HG02571 (cell line): ENCODE measurements around the gene SLC9A2.

Experiments used
- ATAC-seq: cut with Tn5 transposase; IDR thresholded peaks from one replicate; pipeline ENCODE4 v1.9.1; 2021; ENCODE audit warnings: mild to moderate bottlenecking, moderate library complexity; ENCODE audit not compliant: unreplicated experiment

The SLC9A2 gene, protein sequence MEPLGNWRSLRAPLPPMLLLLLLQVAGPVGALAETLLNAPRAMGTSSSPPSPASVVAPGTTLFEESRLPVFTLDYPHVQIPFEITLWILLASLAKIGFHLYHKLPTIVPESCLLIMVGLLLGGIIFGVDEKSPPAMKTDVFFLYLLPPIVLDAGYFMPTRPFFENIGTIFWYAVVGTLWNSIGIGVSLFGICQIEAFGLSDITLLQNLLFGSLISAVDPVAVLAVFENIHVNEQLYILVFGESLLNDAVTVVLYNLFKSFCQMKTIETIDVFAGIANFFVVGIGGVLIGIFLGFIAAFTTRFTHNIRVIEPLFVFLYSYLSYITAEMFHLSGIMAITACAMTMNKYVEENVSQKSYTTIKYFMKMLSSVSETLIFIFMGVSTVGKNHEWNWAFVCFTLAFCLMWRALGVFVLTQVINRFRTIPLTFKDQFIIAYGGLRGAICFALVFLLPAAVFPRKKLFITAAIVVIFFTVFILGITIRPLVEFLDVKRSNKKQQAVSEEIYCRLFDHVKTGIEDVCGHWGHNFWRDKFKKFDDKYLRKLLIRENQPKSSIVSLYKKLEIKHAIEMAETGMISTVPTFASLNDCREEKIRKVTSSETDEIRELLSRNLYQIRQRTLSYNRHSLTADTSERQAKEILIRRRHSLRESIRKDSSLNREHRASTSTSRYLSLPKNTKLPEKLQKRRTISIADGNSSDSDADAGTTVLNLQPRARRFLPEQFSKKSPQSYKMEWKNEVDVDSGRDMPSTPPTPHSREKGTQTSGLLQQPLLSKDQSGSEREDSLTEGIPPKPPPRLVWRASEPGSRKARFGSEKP

DNA sequence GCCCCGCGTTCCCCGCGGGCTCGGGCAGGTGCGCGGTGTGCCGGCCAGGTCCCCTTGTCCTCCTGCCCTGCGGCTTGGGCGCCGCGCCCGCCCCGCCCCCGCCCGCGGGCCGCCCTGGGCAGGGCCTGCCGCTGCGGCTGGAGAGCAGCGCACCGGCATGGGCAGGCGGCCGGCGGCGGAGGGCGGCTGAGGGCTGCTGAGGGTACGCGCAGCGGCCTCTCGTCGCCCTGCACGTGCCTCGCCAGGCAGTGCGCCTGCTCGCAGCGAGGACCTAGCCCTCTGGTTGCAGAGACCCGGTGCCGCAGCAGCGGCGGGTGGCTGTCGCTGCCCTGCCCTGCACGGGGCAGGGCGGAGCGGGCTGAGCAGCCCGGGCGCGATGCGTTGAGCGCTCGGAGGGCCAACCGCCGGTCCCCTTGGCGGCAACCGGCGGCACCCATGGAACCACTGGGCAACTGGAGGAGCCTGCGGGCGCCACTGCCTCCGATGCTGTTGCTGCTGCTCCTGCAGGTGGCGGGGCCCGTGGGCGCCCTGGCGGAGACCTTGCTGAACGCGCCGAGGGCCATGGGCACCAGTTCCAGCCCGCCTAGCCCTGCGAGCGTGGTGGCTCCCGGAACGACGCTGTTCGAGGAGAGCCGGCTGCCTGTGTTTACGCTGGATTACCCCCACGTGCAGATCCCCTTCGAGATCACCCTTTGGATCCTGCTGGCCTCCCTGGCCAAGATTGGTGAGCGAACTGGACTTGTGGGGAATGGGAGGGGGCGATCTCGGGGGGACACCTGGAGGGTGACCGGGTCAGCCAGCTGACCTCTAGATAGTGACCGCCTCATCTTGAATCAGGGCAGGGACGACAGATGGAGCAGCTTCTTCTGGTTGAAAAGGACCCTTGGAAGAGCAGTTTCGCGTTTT lies at the start of gene SLC9A2:
SLC9A2 (plus strand) TSS at position 140 of the 906 bp plus-strand sequence; CDS start at position 436, 296 bp downstream.
- no peak for ATAC-seq

DNA sequence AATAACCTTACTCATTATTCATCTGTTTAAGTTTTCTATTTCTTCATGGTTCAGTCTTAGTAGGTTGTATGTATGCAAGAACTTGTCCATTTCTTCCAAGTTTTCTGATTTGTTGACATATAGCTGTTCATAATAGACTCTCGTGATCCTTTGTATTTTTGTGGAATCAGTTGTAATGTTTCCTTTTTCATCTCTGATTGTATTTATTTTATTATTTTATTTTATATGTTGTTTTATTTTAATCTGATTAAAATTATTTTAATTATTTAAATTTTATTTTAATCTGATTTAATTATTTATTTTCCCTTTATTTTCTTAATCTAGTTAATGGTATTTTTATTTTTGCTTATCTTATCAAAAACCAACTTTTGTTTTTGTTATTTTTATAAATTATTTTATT lies 43.5 kb upstream of the SLC9A2 start:
- no peak for ATAC-seq

DNA sequence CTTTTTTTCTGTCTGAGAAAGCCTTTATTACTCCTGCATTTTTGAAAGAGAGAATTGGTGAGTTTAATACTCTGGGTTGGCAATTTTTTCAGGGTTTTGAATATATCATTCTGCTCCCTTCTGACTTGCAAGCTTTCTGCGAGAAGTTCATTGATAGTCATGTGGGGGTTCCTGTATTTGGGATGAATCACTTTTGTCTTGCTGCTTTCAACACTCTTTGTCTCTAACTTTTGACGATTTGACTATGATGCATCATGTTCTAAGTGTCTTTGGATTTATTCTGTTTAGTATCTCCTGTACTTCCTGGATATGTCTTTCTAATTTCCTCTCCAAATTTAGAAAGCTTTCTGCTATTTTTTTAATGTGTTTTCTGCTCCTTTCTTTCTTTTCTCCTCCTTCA lies 41.0 kb upstream of the SLC9A2 start:
- ATAC-seq, result no peak

DNA sequence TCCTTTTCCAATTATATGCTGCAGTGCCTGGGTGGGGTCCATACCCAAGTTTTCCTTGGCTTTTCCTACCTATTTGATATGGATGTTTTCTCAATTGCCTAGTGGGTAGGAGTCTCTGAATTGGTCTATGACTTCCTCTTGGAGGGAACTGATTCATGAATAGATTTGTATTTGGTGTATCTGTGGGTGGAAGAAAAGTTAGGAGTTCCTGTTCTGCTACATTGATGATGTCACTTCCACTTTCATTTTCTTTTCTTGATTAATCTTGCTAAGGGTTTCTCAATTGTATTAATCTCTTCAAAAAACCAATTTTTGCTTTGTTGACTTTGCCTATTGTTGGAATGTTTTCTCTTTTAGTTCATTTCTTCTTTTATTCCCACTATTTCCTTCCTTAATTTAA lies 37.4 kb upstream of the SLC9A2 start:
- no peak for ATAC-seq

DNA sequence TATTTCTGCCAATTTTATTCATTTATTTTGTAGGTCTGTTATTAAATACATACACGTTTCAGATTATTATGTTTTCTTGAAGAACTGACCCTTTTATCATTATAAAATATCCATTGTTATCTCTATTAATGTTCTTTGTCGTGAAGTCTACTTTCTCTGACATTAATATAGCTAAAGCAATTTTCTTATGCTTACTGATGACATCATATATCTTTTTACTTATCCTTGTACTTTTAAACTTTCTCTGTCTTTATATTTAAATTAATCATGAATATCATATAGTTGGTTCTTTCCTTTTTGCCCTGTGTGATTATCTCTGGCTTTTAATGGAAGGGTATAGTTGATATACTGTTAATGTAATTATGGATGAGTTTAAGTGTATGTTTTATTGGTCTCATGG lies 36.5 kb upstream of the SLC9A2 start:
- ATAC-seq, result no peak

DNA sequence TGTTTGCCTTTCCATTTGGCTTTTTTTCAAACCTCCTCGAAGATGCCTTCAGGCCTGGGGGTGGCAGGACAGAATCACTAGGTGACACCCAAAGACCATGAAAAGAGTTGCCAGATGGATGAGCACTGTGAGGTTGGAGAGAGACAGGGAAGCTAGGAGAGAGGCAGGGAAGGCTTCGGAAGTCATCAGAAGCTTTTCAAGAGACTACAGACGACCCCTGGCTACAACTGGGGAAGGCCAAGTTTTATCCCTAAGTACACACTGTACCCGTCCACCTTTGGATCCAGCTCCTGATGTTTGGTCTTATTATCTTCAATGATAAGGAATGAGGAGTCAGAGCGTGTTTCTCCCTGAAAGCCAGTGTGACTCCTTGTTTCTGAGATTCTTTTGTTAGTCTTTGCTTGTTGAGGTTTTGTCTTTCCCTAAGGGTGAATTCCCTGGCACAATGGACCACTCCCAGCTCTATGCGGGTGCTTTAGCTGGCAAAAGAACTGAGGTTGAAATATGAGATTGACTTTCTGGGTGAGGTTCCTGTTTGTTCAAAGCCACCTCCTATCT lies 33.4 kb upstream of the SLC9A2 start:
- ATAC-seq, result no peak

DNA sequence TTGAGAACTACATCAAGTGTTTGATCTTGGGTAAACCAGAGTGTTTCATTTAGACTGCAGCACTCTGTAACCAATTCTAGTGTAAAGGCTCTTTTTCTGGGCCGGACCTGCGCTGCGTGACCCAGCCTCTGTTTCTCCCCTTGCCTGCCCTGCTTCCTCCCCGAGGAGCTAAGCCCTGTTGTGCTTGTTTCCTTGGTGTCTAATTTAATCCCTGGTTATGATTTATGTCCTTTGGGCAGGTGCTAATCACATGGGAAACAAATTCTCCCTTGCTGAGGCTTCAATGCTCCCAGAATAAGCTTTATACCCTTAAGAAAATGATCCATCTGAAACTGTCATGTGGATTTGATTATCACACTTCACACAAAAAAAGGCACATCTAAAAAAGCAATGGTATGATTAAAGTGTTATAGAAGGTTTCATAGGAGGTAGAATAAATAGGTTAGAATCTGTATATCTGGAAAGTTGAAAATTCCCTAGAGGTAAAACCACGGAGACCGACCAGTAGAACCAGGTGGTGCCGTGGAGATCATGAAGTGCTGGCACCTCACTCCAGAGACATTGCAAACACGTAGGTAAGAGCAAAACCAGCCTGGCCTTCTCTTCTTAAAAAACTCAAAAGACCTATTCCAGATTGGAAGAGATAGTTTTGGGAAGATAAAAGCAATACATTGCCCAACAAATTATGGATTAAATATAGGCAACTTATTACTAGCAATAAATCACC lies 31.0 kb upstream of the SLC9A2 start:
- ATAC-seq, result no peak

DNA sequence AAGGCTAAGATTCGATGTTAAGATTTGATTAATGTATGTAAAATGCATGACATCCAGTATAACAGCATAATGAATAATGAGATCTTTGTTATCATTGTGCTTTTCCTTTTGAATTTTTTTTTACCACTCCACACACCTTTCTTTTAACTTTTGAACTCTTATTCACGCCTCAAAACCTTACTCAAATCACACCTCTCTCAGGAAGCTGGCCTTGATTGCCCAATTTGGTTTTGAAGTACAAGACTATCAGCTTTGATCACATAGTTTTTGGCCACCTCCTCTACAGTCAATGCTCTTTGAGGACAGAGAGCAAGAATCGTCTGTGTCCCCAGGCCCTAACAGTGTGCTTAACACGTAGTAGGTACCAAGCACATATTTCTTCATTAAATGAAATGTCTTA lies 29.9 kb upstream of the SLC9A2 start:
- no peak for ATAC-seq

DNA sequence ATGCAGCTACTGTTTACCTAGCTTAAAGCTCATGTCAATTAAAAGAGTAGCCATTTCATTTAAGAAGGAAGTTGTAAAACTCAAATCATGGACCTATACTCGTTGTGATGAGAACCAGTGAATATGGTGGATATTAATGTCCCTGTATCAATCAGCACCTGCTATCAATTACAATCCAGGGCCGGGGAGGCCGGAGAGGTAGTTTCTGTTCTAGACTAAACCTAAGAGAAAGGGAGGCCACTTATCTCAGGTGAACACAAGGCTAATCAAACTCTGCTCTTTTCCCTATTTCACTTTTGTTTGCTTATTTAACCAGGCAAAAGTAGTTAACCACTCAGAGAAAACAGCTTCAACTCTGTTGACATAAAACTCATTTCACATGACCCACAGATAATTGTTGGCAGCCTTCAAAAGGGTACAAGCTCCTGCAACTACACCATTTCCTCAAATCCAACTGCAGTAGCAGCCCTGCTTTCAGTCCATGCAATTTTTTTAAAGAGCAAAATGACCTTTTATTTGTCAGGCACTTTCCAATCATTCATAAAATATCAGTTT lies 27.8 kb upstream of the SLC9A2 start:
- ATAC-seq, result no peak

DNA sequence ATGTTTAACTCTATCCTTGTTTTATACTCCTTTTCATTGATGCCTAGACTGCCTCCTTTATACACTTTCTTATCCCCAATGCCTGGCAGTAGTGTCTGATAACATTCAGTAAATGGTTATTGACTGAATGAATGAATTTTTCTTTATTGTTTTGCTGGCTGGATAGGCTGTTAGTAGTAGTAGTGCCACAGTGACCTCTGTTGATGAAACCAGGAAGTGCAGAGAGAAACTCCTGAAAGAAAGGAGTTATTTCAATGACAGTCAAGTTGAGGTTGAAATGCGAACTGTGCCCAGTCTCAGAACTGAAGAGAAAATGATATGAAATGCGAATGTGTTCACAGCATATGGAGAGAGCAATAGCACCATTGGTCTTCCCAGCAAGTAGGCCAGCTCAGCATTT lies 26.8 kb upstream of the SLC9A2 start:
- no peak for ATAC-seq

DNA sequence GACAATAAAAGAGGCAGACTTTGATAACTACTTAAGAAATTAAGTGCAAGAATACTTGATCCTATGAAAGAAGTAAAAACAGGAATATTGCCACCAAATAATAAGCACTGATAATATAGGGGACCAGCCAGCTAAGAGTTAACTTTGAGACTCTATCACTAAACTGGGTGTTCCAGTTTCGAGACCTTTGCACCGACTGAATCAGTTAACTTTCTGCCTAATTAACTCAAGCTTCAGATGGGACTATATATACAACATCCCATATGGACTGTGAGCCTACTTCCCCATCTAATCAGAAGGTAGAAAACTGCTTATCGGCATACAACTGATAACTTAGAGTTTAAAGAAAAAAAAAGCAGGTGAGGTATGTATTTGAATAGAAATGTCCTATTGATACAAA lies 25.8 kb upstream of the SLC9A2 start:
- no peak for ATAC-seq

DNA sequence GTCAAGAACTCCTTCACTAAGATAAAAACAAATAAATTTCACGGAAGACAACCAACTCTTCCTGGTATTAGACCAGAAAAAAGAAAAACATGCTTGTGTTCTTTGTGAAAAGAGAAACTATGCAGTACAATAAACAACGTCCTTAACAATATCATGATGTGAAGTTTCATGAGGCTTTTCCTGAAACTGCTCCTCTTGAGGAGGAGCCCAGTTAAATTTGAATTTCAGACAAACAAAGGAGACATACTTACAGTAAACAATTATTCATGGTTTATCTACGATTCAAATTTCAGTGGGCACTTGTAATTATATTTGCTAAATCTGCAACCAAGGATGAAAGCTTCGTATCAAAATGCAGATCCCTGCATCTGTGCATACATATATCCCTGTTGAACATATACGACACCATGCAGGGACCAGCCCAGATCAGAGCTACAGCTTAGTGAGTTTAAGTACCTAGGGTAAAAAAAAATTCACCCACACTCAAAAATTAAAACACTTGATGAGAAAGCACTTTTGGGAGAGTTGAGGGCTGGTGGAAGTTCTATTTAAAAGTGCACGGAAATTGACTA lies 24.8 kb upstream of the SLC9A2 start:
- no peak for ATAC-seq

DNA sequence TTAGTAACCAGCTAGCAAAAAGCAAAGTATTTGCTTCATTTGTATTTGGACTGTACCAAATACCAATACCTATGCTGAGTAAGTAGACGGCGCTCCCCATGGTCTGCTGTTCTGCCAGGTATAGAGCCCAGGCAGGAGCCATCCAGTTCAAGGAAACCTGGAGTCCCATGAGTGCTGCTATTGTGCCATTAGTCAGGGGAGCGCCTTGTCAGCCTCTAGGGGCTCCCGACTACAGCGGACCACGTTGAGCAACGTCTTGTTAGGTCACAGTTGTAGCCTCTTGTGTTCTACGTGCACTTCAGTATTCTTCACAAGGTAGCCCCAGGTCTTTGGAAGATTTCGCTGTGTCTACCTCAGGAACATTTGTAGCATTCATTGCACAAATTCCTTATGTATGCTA lies 21.6 kb upstream of the SLC9A2 start:
- ATAC-seq, result no peak

DNA sequence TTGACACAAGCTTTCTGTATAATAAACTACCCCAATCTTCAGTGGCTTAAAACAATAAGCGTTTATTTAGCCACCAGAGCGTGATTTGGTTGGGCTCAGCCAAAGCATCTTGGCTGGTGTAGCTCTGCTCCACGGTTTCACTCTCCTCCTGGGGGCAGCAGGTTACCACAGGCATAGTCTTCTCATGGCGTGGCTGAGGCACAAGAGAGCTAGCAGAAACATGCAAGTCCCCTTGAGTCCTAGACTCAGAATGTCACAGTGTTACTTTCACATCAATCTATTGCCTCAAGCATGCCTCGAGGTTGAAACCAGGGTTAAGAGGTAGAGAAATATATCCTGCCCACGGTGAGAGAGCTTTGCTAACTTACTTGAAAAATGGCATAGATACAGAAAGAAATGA lies 19.9 kb upstream of the SLC9A2 start:
- no peak for ATAC-seq

DNA sequence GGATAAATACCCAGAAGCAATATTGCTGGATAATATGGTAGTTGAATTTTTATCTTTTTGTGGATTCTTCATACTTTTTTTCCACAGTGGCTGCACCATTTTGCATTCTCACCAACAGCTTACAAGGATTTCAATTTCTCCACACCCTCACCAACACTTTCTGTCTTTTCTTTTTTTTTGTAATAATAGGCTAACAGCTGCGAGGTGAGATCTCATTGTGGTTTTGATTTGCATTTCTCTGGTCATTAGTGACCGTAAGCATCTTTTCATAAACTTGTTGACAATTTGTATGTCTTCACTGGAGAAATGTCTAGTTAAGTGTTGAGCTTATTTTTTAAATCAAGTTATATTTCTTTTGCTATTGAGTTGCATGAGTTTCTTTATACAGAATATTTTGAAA lies 17.6 kb upstream of the SLC9A2 start:
- ATAC-seq, result no peak

DNA sequence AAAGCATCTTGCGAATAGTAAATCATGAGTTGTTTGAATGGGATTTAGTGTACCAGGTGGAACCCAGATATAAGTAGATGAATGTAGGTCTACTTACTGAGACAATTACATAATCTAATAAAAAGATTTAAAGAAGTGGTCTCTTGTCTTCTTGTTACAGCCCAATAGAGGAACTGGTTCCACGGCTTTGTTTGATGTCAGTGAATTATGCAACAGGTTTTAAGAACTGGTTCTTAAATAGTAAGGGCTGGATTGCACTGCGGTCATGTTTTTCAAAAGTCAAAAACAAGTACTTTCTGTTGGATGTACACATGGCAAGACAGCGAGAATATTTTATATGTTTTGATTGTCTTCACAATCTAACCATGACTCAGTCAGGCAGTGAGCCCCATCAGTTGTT lies 15.4 kb upstream of the SLC9A2 start:
- no peak for ATAC-seq

DNA sequence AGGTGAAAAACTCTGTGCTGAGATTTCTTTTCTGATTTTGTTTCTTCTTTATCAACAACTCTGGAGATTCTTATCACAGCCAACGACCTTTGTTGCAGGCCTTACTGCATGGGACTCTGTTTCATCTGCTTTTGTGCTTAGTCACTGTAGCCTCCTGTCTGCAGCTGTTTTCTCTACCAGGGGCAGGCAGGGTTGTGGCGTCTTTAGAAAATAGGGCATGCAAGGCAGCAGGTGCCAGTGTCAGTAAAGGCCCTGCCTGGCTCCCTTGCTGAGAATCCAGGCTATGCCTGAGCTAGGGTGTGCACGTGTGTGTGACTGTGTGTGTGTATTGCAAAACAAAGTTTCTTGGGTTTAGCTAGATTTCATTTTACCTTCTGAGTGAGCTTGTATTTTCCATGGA lies 14.6 kb upstream of the SLC9A2 start:
- no peak for ATAC-seq

DNA sequence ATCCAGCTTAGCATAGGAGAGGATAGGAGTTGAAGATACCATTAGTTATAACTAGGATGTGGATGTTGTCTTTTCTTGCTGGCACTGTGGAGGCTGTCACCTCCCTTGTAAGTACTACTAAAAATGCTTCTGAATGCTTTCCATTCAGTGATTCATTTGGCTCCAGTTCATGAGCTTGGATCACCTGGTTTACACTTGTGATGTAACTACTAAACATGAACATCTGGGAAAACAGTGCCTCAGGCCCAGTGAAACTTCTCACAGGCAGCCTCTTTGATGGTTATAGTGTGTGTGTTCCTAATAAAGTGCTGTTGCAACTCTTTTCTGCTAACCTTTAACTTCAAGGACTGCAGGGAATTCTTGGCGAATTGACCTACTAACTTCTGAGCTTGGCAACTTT lies 13.0 kb upstream of the SLC9A2 start:
- ATAC-seq, result no peak

DNA sequence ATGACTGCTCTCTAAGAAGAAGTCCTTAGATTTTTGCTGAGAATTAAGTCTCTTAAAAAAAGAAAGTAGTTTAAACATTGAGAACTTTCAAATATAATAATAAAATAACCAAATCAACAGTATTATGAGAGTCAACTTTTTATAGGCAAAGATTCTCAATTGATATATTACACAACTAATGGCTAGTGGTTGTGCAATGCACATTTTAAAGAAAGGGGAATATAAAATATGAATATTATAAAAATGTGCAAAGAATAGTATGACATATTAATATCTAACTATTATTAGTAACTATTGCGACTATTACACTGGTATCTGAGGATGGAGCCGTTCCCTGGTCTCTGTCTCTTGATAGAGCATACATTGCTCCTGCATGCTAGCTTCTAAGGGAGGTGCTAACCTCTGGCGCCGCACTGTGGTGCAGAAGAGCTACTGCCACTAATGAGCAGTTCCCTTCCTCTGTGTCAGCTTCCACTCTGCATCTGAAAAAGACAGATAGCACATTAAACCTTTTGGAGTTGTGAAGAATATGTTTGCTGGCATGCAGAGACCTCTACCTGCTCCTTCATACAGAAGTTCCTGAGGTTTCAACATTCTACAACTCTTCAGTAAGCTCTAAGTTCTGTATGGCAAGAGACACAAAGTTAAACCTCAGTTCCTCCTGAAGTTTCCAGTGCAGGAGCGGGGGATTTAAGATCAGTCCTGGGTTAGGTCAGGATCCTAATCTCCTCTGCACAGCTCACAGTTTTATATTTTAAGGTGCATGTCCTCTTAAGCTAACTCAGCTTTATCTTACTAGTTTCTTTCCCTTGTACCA lies 3.5 kb upstream of the SLC9A2 start:
- ATAC-seq, result no peak
